ENCODE results near the gene CDT1. TPM values are rescaled to one million over a fixed set of nuclear protein-coding genes. Genes with fewer than 3 reads are reported as not detected.

Gene CDT1
- total and polyA plus RNA-seq, 4 donors, result 2.0 to 5.8 (median 3.3) TPM

DNA sequence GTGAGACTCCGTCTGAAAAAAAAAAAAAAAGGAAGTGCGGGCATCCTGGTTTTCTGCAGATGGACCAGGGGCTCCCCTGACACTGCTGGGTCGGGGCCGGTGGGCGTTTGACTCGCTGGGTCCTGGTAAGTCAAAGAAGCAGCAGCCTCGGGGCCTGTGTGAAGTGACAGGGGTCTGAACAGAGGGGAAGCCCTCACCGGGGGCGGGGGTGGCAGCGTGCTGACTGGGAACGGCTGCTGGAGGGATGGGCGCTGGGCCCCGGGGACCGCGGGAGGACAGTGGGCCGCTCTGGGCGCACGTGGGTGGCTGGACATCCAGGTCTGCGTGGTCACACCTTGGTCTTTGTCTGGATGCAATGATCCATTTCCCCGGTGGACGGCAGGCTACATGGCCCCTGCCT, 45.0 kb downstream of the CDT1 start:
- Histone ChIP-seq H3K27me3 (ENCODE audit: control insufficient read depth in 3 of 3, insufficient read depth in 3 of 3, low read length in 2 of 3) (no peaks in the 10 kb centered on the region), H3K9me3 (ENCODE audit: control insufficient read depth in 4 of 4, insufficient read depth in 3 of 4, low read length in 3 of 4) (no peaks in the 10 kb centered on the region), H3K9ac (ENCODE audit: insufficient read depth in 1 of 2, low read length in 2 of 2) (no peak overlapping the region), H3K36me3 (ENCODE audit: control insufficient read depth in 4 of 4, insufficient read depth in 4 of 4, low read length in 4 of 4) (peaks cover 0 to 24% (median 0%) of the 10 kb centered on the region in 4 donors), H3K4me1 (ENCODE audit: control insufficient read depth in 5 of 5, insufficient read depth in 5 of 5, low read length in 5 of 5) (peaks cover 0 to 1% (median 0%) of the 10 kb centered on the region in 5 donors), H3K27ac (ENCODE audit: low read depth in 1 of 2, low read length in 1 of 2) (no peak overlapping the region), H3K4me3 (no peak overlapping the region)
- ATAC-seq (ENCODE audit: insufficient read depth, low FRiP score) (no peak), DNase-seq (no peak)
- TF ChIP-seq, protein P1, sequence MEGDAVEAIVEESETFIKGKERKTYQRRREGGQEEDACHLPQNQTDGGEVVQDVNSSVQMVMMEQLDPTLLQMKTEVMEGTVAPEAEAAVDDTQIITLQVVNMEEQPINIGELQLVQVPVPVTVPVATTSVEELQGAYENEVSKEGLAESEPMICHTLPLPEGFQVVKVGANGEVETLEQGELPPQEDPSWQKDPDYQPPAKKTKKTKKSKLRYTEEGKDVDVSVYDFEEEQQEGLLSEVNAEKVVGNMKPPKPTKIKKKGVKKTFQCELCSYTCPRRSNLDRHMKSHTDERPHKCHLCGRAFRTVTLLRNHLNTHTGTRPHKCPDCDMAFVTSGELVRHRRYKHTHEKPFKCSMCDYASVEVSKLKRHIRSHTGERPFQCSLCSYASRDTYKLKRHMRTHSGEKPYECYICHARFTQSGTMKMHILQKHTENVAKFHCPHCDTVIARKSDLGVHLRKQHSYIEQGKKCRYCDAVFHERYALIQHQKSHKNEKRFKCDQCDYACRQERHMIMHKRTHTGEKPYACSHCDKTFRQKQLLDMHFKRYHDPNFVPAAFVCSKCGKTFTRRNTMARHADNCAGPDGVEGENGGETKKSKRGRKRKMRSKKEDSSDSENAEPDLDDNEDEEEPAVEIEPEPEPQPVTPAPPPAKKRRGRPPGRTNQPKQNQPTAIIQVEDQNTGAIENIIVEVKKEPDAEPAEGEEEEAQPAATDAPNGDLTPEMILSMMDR (IDR thresholded peaks at IDR 0.05; ENCODE audit: control extremely low read depth, extremely low read depth), result no peak
- 92 to 93% methylated on average over 21 of the region's 21 CpGs for WGBS, 2 donors

DNA sequence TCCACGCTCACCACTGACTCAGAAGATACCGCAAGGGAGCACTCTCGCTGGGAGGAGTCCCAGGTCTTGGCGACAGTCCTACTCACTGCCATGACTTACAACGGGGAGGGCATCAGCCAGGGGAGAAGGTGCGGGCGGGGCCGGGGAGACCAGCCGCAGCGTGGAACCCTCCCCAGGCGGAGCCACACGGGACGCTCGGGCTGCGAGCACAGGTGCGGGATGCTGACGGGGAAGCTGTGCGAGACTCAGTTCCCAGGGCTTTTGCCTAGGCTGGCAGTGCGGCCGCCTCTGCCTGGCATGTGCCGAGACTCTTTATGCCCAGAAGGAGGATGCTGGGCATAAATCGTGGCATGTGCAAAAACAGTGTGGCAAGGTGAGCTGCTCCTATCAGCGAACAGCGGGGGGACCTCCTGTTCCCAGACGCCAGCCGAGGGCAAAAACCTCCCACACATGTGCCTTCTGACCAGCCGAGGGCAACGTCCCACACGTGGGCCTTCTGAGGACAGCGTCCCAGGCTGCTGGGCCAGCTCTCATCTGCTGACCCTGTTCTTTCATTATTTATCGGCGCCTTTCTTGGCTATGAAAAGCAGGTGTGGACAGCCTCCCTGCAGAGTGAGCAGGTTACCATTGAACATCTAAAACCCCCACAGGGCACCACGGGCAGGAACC, 47.1 kb downstream of the CDT1 start:
- DNase-seq, result no peak

DNA sequence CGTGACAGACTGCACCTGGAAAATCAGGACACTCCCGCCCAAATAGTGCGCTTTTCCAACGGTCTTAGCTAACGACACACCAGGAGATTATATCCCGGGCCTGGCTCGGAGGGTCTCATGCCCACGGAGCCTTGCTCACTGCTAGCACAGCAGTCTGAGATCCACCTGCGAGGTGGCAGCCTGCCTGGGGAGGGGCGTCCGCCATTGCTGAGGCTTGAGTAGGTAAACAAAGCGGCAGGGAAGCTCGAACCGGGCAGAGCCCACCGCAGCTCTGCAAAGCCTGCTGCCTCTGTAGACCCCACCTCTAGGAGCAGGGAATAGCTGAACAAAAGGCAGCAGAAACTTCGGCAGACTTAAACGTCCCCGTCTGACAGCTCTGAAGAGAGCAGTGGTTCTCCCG, 48.0 kb downstream of the CDT1 start:
- DNase-seq (no peak), ATAC-seq (ENCODE audit: insufficient read depth, low FRiP score) (no peak)
- Histone ChIP-seq H3K4me1 (ENCODE audit: control insufficient read depth in 5 of 5, insufficient read depth in 5 of 5, low read length in 5 of 5) (peaks cover 0 to 11% (median 0%) of the 10 kb centered on the region in 5 donors), H3K27ac (ENCODE audit: low read depth in 1 of 2, low read length in 1 of 2) (no peak overlapping the region), H3K4me3 (no peak overlapping the region), H3K36me3 (ENCODE audit: control insufficient read depth in 4 of 4, insufficient read depth in 4 of 4, low read length in 4 of 4) (peaks cover 0 to 24% (median 0%) of the 10 kb centered on the region in 4 donors), H3K9me3 (ENCODE audit: control insufficient read depth in 4 of 4, insufficient read depth in 3 of 4, low read length in 3 of 4) (no peaks in the 10 kb centered on the region), H3K9ac (ENCODE audit: insufficient read depth in 1 of 2, low read length in 2 of 2) (no peak overlapping the region), H3K27me3 (ENCODE audit: control insufficient read depth in 3 of 3, insufficient read depth in 3 of 3, low read length in 2 of 3) (no peaks in the 10 kb centered on the region)
- TF ChIP-seq, protein P1 (IDR thresholded peaks at IDR 0.05; ENCODE audit: control extremely low read depth, extremely low read depth), result no peak
- WGBS, 2 donors, result 89 to 95% methylated on average over 19 of the region's 19 CpGs

More for the DNA sequence above, 47.1 kb downstream of the CDT1 start:
- Histone ChIP-seq H3K27me3 (ENCODE audit: control insufficient read depth in 3 of 3, insufficient read depth in 3 of 3, low read length in 2 of 3) (no peaks in the 10 kb centered on the region), H3K4me1 (ENCODE audit: control insufficient read depth in 5 of 5, insufficient read depth in 5 of 5, low read length in 5 of 5) (peaks cover 0 to 4% (median 0%) of the 10 kb centered on the region in 5 donors), H3K9ac (ENCODE audit: insufficient read depth in 1 of 2, low read length in 2 of 2) (no peak overlapping the region), H3K4me3 (no peak overlapping the region), H3K9me3 (ENCODE audit: control insufficient read depth in 4 of 4, insufficient read depth in 3 of 4, low read length in 3 of 4) (no peaks in the 10 kb centered on the region), H3K36me3 (ENCODE audit: control insufficient read depth in 4 of 4, insufficient read depth in 4 of 4, low read length in 4 of 4) (peaks cover 0 to 24% (median 0%) of the 10 kb centered on the region in 4 donors), H3K27ac (ENCODE audit: low read depth in 1 of 2, low read length in 1 of 2) (no peak overlapping the region)
- ATAC-seq (ENCODE audit: insufficient read depth, low FRiP score), result no peak
- TF ChIP-seq, protein P1 (IDR thresholded peaks at IDR 0.05; ENCODE audit: control extremely low read depth, extremely low read depth), result no peak
- WGBS, 2 donors, result 94 to 96% methylated on average over 32 to 33 of the region's 33 CpGs
